ENCODE results near the gene TREML2.

DNA sequence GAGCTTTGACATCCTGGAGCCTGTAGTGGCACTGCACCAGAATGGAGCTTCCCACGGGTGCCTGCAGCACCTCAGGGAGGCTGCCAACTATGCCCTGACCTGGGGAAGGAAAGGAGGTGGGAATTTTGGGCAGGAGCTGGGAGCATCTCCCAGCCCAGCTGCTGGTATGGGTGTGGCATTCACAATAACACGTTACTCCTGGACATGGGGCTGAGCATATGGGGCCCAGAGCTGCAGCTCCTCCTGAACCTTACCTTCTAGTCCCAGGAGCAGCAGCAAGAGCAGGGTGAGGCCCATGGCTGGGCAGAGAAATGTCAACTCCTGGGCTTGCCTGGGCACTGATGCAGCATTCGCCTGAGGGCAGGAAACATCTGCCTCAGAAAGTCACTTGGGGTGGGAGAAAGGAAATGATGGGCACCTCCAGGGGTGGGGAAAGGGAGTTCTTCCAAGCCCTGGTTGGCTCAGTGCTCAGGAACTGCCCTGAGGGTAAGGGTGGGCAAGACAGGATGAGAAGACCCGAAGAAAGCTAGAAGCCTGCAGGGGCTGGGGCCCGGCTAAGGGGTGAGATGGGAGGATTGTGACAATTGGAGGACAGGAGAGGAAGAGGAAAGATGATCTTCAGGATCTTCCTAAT is 46.8 kb downstream of the TREML2 start, which contains the start of gene TREML1:
- no peak for TF ChIP-seq EZH2 (IDR thresholded peaks at IDR 0.05; ENCODE audit: insufficient read depth, poor library complexity, severe bottlenecking)
- no peak for TF ChIP-seq EZH2phosphoT487 (IDR thresholded peaks at IDR 0.05; ENCODE audit: insufficient read depth, low read depth)

Data from GM23248 (cell line).